ENCODE results near the gene CNNM4. TPM values are rescaled to one million over a fixed set of nuclear protein-coding genes. Genes with fewer than 3 reads are reported as not detected.
A peak's percentile ranks its signal among the peaks of the same experiment; 100 is the strongest.

CNNM4 gene
- total RNA-seq, 1 experiment from 2014 or later: 4.3 TPM

DNA sequence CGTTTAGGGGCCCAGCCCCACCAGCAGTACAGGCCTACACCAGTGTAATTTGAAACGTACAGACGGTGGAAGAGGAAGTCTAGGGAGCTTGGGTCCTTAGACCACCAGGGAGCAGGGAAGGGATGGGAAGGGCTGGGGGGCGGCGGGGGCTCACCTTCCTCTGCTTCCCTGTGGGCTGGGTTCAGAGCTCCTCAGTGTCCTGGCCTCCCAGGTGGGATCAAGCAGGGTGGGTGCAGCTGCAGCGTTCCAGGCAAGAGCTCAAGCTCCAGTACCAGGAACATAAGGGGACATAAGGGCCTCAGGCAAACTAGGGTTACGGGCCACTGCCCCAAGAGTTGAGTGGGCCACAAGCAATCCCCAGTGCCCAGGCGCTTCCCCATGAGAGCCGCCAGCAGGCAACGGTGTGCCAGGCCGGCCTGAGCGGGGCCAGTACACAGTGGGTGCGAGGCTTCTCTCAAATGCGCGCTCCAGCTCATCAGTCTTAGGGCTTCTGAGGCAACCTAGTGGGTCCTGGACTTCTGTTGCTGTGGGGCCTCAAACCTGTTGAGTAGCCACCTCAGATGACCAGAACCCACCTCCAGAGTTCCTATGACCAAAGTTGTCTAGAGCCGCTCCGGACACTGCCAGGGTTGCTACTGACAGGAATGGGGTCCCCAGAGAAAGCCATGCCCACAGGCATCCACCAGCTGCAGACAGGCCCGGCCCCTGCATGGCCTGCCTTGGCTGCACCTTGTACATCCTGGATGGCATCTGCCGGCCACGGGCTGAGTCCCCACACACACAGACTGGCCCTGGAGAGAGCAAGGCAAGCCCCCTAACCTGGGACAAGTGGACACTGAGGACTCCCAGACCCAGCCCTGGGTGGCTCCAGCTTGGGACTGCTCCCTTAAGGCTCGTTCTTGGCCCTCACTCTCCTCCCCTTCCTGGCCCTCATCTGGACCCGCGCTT lies 77.9 kb downstream of the CNNM4 start:
- H3K27me3 ChIP-seq: no peaks in the 10 kb centered on the region
- H3K4me3 ChIP-seq: no peak overlapping the region
- no peaks in the 10 kb centered on the region for H3K9me3 ChIP-seq (replicated peaks)
- no peak overlapping the region for H3K27ac ChIP-seq
- no peaks in the 10 kb centered on the region for H3K36me3 ChIP-seq
- no peak for DNase-seq
- H3K4me1 ChIP-seq: no peaks in the 10 kb centered on the region; the same call in 1 of the 2 replicates

DNA sequence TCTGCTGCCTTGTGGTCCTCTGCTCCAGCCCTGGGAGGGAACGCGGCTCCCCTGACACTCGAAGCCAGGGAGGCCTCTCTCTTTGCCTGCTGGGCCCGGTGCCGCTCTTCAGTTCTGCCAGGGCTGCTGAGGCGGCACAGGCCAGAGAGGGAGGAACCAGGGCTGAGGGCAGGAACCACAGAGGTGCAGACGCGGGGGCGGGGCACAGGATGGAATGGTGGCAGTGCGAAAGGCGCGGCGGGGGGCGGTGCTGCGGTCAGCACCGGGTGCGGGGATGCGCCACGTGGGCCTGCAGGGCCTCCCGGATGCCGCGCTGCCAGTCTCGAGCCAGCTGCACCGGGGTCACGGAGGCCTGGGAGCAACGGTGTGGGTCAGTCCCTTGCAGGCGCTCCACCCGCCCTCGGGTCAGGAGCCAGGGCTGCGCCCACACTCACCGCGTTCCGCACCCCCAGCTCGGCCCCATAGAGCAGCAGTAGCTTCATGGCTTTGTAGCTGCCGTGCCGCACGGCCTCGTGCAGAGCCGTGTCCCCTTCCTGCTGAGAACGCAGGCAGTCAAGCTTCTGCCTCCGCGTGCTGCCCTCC lies 78.7 kb downstream of the CNNM4 start:
- no peak for DNase-seq
- H3K4me1 ChIP-seq: no peaks in the 10 kb centered on the region
- H3K27me3 ChIP-seq: no peaks in the 10 kb centered on the region
- no peak overlapping the region for H3K27ac ChIP-seq
- no peaks in the 10 kb centered on the region for H3K36me3 ChIP-seq
- no peak overlapping the region for H3K4me3 ChIP-seq
- no peaks in the 10 kb centered on the region for H3K9me3 ChIP-seq (replicated peaks)

DNA sequence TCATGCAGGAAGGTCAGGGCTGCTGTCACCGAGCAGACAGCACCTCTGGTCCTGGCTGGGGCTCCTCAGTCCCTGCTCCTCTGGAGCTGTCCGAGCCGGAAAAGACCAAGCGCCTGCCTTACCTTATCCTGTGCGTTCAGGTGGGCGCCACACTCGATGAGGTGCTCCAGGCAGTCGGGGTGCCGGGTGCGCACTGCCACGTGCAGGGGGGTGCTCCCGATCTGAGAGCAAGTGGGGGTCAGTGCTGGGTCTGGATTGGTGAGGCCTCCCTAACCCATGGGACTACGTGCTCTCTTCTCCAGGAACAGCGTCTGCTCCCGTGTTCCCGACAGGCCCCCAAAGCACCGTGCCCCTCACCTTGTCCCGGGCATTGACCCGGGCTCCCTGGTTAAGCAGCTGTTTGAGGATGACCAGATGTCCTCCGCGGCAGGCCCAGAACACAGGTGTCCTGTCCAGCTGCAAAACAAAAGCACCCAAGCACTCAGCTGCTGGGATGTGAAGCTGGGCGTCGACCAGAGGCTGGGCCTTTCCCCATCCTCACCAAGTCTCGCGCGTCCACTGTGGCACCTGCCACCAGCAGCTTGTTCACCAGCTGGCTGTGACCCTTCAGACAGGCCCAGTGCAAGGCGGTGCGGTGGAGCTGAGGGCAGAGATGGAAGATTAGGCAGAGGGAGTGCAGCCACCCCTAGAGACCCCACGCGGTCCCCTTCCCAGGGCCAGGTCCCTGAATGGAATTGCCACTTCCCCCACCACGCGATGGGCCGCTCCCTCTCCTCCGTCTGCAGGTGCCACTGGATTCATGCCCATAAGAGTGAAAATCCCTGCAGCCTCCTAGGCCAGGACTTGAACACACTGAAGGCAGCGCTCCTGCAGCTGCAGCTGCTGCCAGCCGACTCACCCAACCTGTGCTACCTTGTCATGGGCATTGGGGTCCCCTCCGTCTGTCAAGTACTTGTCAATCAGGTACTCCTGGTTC lies 79.5 kb downstream of the CNNM4 start:
- no peaks in the 10 kb centered on the region for H3K4me1 ChIP-seq
- H3K27ac ChIP-seq: no peak overlapping the region
- no peak overlapping the region for H3K4me3 ChIP-seq
- DNase-seq: no peak
- H3K27me3 ChIP-seq: no peaks in the 10 kb centered on the region
- no peaks in the 10 kb centered on the region for H3K9me3 ChIP-seq (replicated peaks)
- H3K36me3 ChIP-seq: no peaks in the 10 kb centered on the region

DNA sequence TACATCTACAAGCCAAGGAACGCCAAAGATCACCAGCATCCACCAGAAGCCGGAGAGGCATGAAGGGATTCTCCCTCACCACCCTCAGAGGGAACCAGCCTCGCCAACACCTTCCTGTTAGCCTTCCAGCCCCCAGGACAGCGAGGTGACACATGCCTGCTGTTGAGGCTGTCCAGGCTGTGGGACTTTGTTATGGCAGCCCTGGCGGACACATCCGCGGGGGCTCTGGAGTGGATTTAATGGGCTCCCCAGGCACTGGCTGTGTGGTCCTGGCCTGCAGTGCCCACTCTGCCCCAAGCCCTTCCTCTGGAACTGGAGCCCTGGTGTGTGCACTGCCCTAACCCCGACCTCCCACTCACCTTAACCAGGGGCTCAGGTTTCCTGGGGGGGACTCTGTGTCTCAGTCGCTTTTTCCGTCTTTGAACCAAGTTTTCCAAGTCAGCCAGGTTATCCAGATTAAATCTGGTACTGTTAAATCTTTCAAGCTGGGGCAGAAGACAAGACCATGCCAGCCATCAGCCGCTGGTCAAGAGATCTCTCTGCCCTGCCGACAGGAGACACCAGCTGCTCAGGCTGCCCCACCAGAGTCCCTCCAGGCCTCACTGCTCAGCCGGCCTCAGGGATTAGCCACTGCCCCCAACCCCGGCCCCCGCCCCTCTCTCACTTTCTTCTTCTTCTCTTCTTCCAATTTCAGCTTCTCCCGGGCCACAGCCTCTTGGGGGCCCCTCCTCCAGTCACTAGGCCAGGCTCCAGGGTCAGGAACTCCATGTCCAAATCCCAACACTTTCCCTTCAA lies 81.2 kb downstream of the CNNM4 start:
- Histone ChIP-seq H3K36me3 (no peaks in the 10 kb centered on the region), H3K27ac (no peak overlapping the region), H3K4me1 (no peaks in the 10 kb centered on the region), H3K4me3 (no peak overlapping the region), H3K9me3 (replicated peaks) (no peaks in the 10 kb centered on the region), H3K27me3 (no peaks in the 10 kb centered on the region)
- no peak for DNase-seq

DNA sequence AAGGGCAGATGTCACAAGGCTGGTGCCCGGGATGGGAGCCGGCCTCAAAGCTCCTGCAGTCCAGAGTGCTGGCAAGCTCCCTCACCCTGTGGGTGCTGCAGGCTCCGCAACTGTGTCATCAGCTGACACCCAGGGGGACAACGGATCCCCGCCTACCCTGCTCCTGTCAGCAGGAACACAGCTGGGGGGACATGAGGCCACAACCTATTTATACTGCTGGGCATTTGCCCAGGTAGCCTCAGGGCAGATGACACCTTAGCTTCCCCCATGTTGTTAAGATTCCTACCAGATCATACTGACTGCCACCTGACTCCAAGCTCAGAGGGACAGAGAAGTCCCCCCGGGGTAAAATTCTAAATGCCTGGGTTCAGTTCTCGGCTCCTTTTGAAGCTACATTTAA lies 81.9 kb downstream of the CNNM4 start:
- no peak overlapping the region for H3K4me3 ChIP-seq
- DNase-seq: peak in 1 of 2 experiments; percentile 19
- H3K9me3 ChIP-seq (replicated peaks): no peaks in the 10 kb centered on the region
- H3K36me3 ChIP-seq: no peaks in the 10 kb centered on the region
- no peaks in the 10 kb centered on the region for H3K27me3 ChIP-seq
- H3K27ac ChIP-seq: no peak overlapping the region
- H3K4me1 ChIP-seq: no peaks in the 10 kb centered on the region

DNA sequence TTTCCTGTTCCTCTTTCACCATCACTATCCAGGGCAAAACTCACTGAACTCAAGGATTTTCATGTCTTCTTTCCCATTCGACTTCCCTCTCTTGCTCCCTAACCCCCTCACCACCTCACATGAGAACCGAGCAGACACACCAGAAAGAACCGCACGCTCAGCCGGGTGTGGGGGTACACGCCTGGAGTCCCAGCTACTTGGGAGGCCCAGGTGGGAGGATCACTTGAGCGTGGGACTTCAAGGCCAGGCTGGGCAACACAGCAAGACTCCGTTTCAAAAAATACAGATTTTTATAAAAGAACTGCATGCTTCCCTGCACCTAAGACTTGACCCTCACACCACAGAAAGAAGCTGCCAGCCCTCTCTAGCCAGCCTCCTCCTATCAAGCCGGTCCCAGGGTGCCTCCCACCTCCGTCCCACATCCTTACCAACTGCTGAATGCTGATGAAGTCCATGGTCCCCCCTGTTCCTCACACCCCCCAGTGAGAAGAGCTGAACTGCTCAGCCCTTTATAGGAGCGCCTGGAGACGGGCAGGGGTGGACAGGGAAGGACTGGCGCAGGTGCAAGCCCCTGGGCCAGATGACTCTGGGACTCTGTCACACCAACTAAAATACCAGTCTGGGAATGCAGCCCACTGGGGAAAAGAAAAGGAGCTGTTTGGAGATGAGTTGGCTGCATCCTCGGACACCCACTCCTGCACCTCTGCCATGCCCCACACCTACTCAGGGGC lies 83.0 kb downstream of the CNNM4 start, which contains the start of gene ANKRD23:
ANKRD23 (minus strand) TSS at position 484 of the 731 bp plus-strand sequence; CDS start at position 455, 29 bp downstream.
- H3K27ac ChIP-seq: no peak within 1 kb of the TSS
- no peak for DNase-seq
- no peak within 1 kb of the TSS for H3K4me3 ChIP-seq
- H3K36me3 ChIP-seq: no peaks in the 10 kb centered on the region
- H3K9me3 ChIP-seq (replicated peaks): no peaks in the 10 kb centered on the region
- H3K27me3 ChIP-seq: no peaks in the 10 kb centered on the region
- no peaks in the 10 kb centered on the region for H3K4me1 ChIP-seq

DNA sequence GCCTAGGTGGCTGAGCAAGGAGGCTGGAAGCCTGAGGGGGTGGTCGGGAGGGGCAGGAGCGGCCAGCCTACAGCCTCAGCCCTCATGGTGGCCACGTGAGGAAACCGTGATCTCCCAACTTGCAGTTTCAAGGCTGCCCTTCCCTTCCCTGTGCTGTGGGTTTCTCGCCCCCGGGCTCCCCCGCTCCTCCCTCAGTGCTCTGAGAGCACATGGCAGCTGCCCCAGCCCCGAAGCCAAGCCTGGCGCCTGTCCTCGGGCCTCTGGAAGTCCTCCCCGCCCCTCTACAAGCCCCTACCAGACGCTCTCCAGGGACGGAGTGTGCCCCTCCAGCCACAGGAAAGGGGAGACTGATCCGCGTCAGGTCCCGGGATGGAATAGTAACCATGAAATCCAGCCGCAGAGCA lies 83.7 kb downstream of the CNNM4 start:
- no peak overlapping the region for H3K27ac ChIP-seq
- H3K27me3 ChIP-seq: no peaks in the 10 kb centered on the region
- H3K36me3 ChIP-seq: no peaks in the 10 kb centered on the region
- no peaks in the 10 kb centered on the region for H3K9me3 ChIP-seq (replicated peaks)
- no peak for DNase-seq
- H3K4me3 ChIP-seq: no peak overlapping the region
- no peaks in the 10 kb centered on the region for H3K4me1 ChIP-seq

DNA sequence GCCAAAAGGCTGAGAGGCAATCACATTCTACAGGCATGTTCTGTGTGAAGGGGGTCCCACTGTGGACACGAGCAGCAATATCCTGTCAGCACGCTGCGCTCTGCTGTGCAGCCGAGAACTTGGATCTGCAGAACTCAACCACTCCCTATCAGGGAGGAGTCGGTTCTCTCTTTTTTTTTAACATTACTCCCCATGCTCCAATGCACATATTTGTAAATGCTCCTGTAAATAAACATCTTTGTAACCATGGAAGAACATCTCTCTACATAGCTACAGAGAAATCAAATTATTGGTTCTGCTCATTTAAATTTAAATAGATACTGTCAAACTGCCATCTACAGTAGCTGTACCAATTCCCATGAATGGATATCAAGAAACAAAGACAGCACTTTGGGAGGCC lies 86.1 kb downstream of the CNNM4 start:
- DNase-seq: no peak

DNA sequence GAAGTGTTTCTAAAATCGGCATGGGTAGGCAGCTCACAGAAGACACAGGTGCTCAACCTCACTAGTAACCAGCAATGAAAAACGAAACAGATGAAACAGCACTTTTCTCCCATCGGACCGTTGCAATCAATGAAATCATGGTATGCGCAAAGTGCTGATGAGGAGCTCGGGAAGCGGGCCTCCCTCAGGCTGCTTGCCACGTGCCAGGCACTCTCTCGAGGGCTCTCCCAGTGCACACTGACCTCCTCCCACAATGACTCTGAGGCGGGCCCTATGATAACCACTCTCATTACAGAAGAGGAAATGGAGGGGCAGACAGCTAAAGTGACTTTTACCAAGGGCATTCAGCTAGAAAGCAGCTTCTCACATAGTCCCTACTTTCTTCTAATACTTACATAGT lies 86.9 kb downstream of the CNNM4 start:
- no peak for DNase-seq
- no peaks in the 10 kb centered on the region for H3K9me3 ChIP-seq (replicated peaks)
- H3K36me3 ChIP-seq: 0 out of 2 replicates have a peak, but pooled peaks cover under 1% of the 10 kb centered on the region
- H3K27me3 ChIP-seq: no peaks in the 10 kb centered on the region
- no peaks in the 10 kb centered on the region for H3K4me1 ChIP-seq
- H3K4me3 ChIP-seq: no peak overlapping the region
- H3K27ac ChIP-seq: no peak overlapping the region

More for the DNA sequence above, 86.1 kb downstream of the CNNM4 start:
- H3K27me3 ChIP-seq: no peaks in the 10 kb centered on the region
- no peaks in the 10 kb centered on the region for H3K9me3 ChIP-seq (replicated peaks)
- H3K36me3 ChIP-seq: no peaks in the 10 kb centered on the region
- no peaks in the 10 kb centered on the region for H3K4me1 ChIP-seq
- no peak overlapping the region for H3K4me3 ChIP-seq
- H3K27ac ChIP-seq: no peak overlapping the region

DNA sequence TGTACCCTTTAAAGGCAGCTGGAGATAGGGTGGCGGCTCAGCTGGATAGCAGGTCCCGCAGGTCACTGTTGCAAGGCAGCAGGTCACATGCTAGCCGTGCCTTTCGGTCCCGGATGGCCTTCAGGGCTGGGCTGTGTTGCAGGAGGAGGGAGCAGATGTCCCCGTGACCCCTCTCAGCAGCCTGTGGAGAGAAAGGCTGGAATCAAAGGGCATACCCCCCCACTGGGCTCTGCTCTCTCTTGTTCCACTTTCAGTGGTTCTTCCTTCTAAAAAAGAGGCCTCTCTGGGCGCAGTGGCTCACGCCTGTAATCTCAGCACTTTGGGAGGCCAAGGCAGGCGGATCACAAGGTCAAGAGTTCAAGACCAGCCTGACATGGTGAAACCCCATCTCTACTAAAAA lies 87.6 kb downstream of the CNNM4 start:
- H3K4me3 ChIP-seq: no peak overlapping the region
- H3K4me1 ChIP-seq: no peaks in the 10 kb centered on the region
- 0 out of 2 replicates have a peak, but pooled peaks cover 2% of the 10 kb centered on the region for H3K36me3 ChIP-seq
- no peaks in the 10 kb centered on the region for H3K9me3 ChIP-seq (replicated peaks)
- H3K27me3 ChIP-seq: no peaks in the 10 kb centered on the region
- no peak overlapping the region for H3K27ac ChIP-seq
- no peak for DNase-seq

DNA sequence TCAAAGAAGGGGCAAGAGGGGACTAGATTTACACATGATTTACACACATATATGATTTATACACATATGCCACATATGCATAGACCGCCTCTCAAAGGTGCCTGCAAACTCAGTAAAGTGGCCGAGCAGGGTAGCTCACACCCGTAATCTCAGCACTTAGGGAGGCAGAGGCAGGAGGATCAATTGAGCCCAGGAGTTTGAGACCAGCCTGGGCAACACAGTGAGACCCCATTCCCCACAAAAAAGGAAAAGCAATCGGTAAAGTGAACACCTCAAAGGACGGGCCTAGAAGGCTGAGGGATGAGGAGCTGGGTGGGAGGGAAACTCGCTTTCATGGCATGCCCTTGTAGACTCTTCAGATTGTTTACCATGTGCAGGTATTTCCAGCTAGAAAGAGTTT lies 92.0 kb downstream of the CNNM4 start:
- Histone ChIP-seq H3K27me3 (no peaks in the 10 kb centered on the region), H3K36me3 (0 out of 2 replicates have a peak, but pooled peaks cover 2% of the 10 kb centered on the region), H3K27ac (no peak overlapping the region), H3K4me1 (no peaks in the 10 kb centered on the region), H3K4me3 (no peak overlapping the region), H3K9me3 (replicated peaks) (no peaks in the 10 kb centered on the region)
- no peak for DNase-seq

DNA sequence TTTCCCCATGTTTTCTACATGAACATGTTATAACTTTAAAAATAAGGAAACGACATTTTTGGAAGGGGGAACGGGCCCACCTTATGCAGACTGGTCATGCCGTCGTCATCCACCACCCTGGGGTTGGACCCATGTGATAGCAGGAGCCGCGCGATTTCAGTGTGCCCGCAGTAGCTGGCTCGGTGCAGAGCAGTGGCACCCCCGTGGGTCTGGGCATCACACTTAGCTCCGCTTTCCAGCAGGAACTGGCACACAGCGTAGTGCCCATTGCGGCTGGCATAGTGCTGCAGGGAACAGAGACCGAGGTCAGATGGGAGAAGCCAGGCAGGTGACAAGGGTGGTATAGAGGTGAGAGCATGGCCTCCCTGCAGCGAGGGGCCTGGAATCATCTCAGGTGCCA lies 92.6 kb downstream of the CNNM4 start:
- Histone ChIP-seq H3K36me3 (0 out of 2 replicates have a peak, but pooled peaks cover 2% of the 10 kb centered on the region), H3K27me3 (no peaks in the 10 kb centered on the region), H3K9me3 (replicated peaks) (no peaks in the 10 kb centered on the region), H3K27ac (no peak overlapping the region), H3K4me3 (no peak overlapping the region), H3K4me1 (no peaks in the 10 kb centered on the region)
- DNase-seq: no peak

All from SJCRH30 (cell line).